Activated CD4-positive, alpha-beta memory T cell treated with anti-CD3 and anti-CD28 coated beads for 36 hours (primary cell): ENCODE data around the gene TRMT112. TPM values are rescaled to one million over a fixed set of nuclear protein-coding genes. Genes with fewer than 3 reads are reported as not detected.
A peak's percentile ranks its signal among the peaks of the same experiment; 100 is the strongest.

Experiments used
- CTCF ChIA-PET: fragments of 350-600 bp; sonication (Branson Sonifier 250); formaldehyde crosslinking; loops from one replicate; lab custom pipeline; 2021; ENCODE audit warnings: antibody characterized with exemption, inconsistent platforms; lab: Charles Lee
- POLR2A ChIA-PET: fragments of 350-600 bp; sonication (Branson Sonifier 250); formaldehyde crosslinking; loops from one replicate; lab custom pipeline; 2021; ENCODE audit warnings: antibody characterized with exemption; lab: Charles Lee
- DNase-seq: peaks from one replicate; pipeline ENCODE4 v3.0.0-alpha.2; 2020
- H3K27ac Mint-ChIP-seq: one replicate; pipeline ENCODE4 v1.8.0; 2021; ENCODE audit warnings: mixed read lengths
- H3K27me3 Mint-ChIP-seq: one replicate; pipeline ENCODE4 v1.8.0; 2021; ENCODE audit warnings: mixed read lengths
- H3K36me3 Mint-ChIP-seq: one replicate; pipeline ENCODE4 v1.8.0; 2021; ENCODE audit warnings: mixed read lengths
- H3K4me1 Mint-ChIP-seq: one replicate; pipeline ENCODE4 v1.8.0; 2021; ENCODE audit warnings: low read depth, mixed read lengths
- H3K4me3 Mint-ChIP-seq: one replicate; pipeline ENCODE4 v1.8.0; 2021; ENCODE audit warnings: mild to moderate bottlenecking, mixed read lengths
- H3K9me3 Mint-ChIP-seq: one replicate; pipeline ENCODE4 v1.8.0; 2021; ENCODE audit warnings: mixed read lengths
- intact Hi-C: fragments of 100-400 bp; cut with micrococcal nuclease; formaldehyde crosslinking; loops from one replicate; pipeline ENCODE4 v1.15.1; 2023
- microRNA-seq: library from miRNA; unstranded; fragments of <30 nt; microRNA quantifications from one replicate; pipeline ENCODE4 v1.2.0, GENCODE V29; 2022; ENCODE audit warnings: borderline number of aligned reads, borderline microRNAs expressed, borderline replicate concordance
- total RNA-seq, 2 experiments: library from RNA; stranded (reverse); gene quantifications; one replicate each; pipeline ENCODE4 v1.2.3, GENCODE V29; 2021

The TRMT112 gene
- total RNA-seq, 2 experiments from 2014 or later: 255 to 258 TPM

- H3K4me1 Mint-ChIP-seq: peaks cover 4% of the 10 kb centered on the region
- no peak overlapping the region for H3K4me3 Mint-ChIP-seq
- intact Hi-C loops: no loop called here
- H3K27me3 Mint-ChIP-seq: no peaks in the 10 kb centered on the region
- ChIA-PET POLR2A (interaction anchor here (0.6 to 0.9 kb wide), 2 partner anchors 9 to 72 kb away, joined by 3 to 5 read pairs; partner anchors contain the start of gene BAD), CTCF (interaction anchor here (1.0 to 1.1 kb wide), 2 partner anchors 29 to 72 kb away, joined by 3 to 4 read pairs; no protein-coding TSS in a partner anchor)
- no peak for DNase-seq
- no peak overlapping the region for H3K27ac Mint-ChIP-seq
- peaks cover 8% of the 10 kb centered on the region for H3K36me3 Mint-ChIP-seq
- H3K9me3 Mint-ChIP-seq: no peaks in the 10 kb centered on the region
Observed at GRCh38 chr11:64275841-64276240, 41.5 kb downstream of the TRMT112 start.

GRCh38 chr11:64275031-64275800 is 42.1 kb downstream of the TRMT112 start:
- no peak for DNase-seq
- no peaks in the 10 kb centered on the region for H3K9me3 Mint-ChIP-seq
- H3K36me3 Mint-ChIP-seq: peaks cover 10% of the 10 kb centered on the region
- H3K4me3 Mint-ChIP-seq: no peak overlapping the region
- no peak overlapping the region for H3K27ac Mint-ChIP-seq
- H3K4me1 Mint-ChIP-seq: peaks cover 4% of the 10 kb centered on the region
- no peaks in the 10 kb centered on the region for H3K27me3 Mint-ChIP-seq
- intact Hi-C loops: no loop called here
- ChIA-PET CTCF (no interaction called here), POLR2A (interaction anchor here (0.9 kb wide), 1 partner anchor 10 kb away, joined by 3 read pairs; the partner anchor contains the start of gene BAD)

GRCh38 chr11:64269540-64270220 is 47.7 kb downstream of the TRMT112 start:
- peaks cover 8% of the 10 kb centered on the region for H3K36me3 Mint-ChIP-seq
- intact Hi-C loops: loop anchor here (1.0 to 2.0 kb wide), 8 partner anchors 16 to 84 kb away; partner anchors contain the start of genes ESRRA, FKBP2, GPR137 and PLCB3
- CTCF ChIA-PET: interaction anchor here (0.7 to 6.4 kb wide), 12 partner anchors 16 to 65 kb away, joined by 3 to 46 read pairs (median 4); partner anchors contain the start of genes CATSPERZ, ESRRA, FERMT3 and GPR137
- peak overlapping the region; percentile 89 for H3K4me3 Mint-ChIP-seq
- peak; percentile 99 for DNase-seq
- POLR2A ChIA-PET: interaction anchor here (0.8 to 4.1 kb wide), 14 partner anchors 9 to 84 kb away, joined by 3 to 36 read pairs (median 6); partner anchors contain the start of genes BAD, FERMT3, FKBP2 and GPR137
- H3K9me3 Mint-ChIP-seq: no peaks in the 10 kb centered on the region
- peak overlapping the region; percentile 95 for H3K27ac Mint-ChIP-seq
- H3K27me3 Mint-ChIP-seq: no peaks in the 10 kb centered on the region
- peaks cover 15% of the 10 kb centered on the region for H3K4me1 Mint-ChIP-seq

GRCh38 chr11:64268893-64269539 is 48.3 kb downstream of the TRMT112 start:
- H3K4me3 Mint-ChIP-seq: peak overlapping the region; percentile 89
- H3K4me1 Mint-ChIP-seq: peaks cover 15% of the 10 kb centered on the region
- CTCF ChIA-PET: interaction anchor here (0.6 to 6.4 kb wide), 12 partner anchors 16 to 74 kb away, joined by 3 to 46 read pairs (median 4); partner anchors contain the start of genes BAD, CATSPERZ, ESRRA and FERMT3
- intact Hi-C loops: loop anchor here (1.0 kb wide), 1 partner anchor 18 kb away; the partner anchor contains the start of gene PLCB3
- DNase-seq: peak; percentile 66
- H3K27ac Mint-ChIP-seq: peak overlapping the region; percentile 95
- no peaks in the 10 kb centered on the region for H3K9me3 Mint-ChIP-seq
- H3K27me3 Mint-ChIP-seq: no peaks in the 10 kb centered on the region
- peaks cover 8% of the 10 kb centered on the region for H3K36me3 Mint-ChIP-seq
- POLR2A ChIA-PET: interaction anchor here (0.8 to 4.1 kb wide), 15 partner anchors 9 to 84 kb away, joined by 3 to 36 read pairs (median 8); partner anchors contain the start of genes BAD, ESRRA, FERMT3 and FKBP2

GRCh38 chr11:64268025-64268892 is 49.1 kb downstream of the TRMT112 start:
- H3K4me1 Mint-ChIP-seq: peaks cover 15% of the 10 kb centered on the region
- no peaks in the 10 kb centered on the region for H3K9me3 Mint-ChIP-seq
- peaks cover 8% of the 10 kb centered on the region for H3K36me3 Mint-ChIP-seq
- H3K27me3 Mint-ChIP-seq: no peaks in the 10 kb centered on the region
- intact Hi-C loops: no loop called here
- POLR2A ChIA-PET: interaction anchor here (0.8 to 4.1 kb wide), 12 partner anchors 16 to 83 kb away, joined by 3 to 36 read pairs (median 8); partner anchors contain the start of genes BAD, ESRRA, FERMT3 and FKBP2
- H3K27ac Mint-ChIP-seq: peak overlapping the region; percentile 95
- DNase-seq: no peak
- CTCF ChIA-PET: interaction anchor here (0.6 to 6.4 kb wide), 12 partner anchors 16 to 75 kb away, joined by 3 to 46 read pairs (median 4); partner anchors contain the start of genes BAD, CATSPERZ, ESRRA and PRDX5
- peak overlapping the region; percentile 89 for H3K4me3 Mint-ChIP-seq

- no peak overlapping the region for H3K27ac Mint-ChIP-seq
- H3K27me3 Mint-ChIP-seq: no peaks in the 10 kb centered on the region
- no peaks in the 10 kb centered on the region for H3K9me3 Mint-ChIP-seq
- intact Hi-C loops: no loop called here
- H3K36me3 Mint-ChIP-seq: peaks cover 12% of the 10 kb centered on the region
- POLR2A ChIA-PET: interaction anchor here (0.6 to 3.5 kb wide), 3 partner anchors 22 to 1697 kb away, joined by 3 to 22 read pairs (median 5); partner anchors contain the start of genes PPP1R14B, PRDX5 and TRMT112
- peaks cover 15% of the 10 kb centered on the region for H3K4me1 Mint-ChIP-seq
- CTCF ChIA-PET: interaction anchor here (0.6 to 6.4 kb wide), 5 partner anchors 15 to 598 kb away, joined by 3 to 46 read pairs (median 3); partner anchors contain the start of gene CATSPERZ
- no peak for DNase-seq
- H3K4me3 Mint-ChIP-seq: no peak overlapping the region
Observed at GRCh38 chr11:64267207-64267945, 50.0 kb downstream of the TRMT112 start.

Small RNA genes lying within 50 kb of the gene (microRNA-seq; reads per million reads assigned to microRNA genes)
- gene MIR7155: 3.1 reads per million

Other genes with a start within 250 kb of the TRMT112 start
- 10 to 100 TPM; 24.5 to 31.0 TPM for gene MACROD1, start 151.4 kb downstream of the TRMT112 start, total RNA-seq
- gene STIP1, start 131.4 kb downstream of the TRMT112 start, total RNA-seq: 100 to 1,000 TPM; 402 to 413 TPM
- gene FERMT3, start 110.8 kb downstream of the TRMT112 start, total RNA-seq: 100 to 1,000 TPM; 195 to 203 TPM
- 10 to 100 TPM; 30.4 to 35.6 TPM for gene TRPT1, start 91.4 kb downstream of the TRMT112 start, total RNA-seq
- gene NUDT22, start 91.3 kb downstream of the TRMT112 start, total RNA-seq: 10 to 100 TPM; 69.8 to 79.8 TPM
- gene DNAJC4, start 87.0 kb downstream of the TRMT112 start, total RNA-seq: 10 to 100 TPM; 22.5 to 26.2 TPM
- 10 to 100 TPM; 78.9 to 82.1 TPM for gene VEGFB, start 83.0 kb downstream of the TRMT112 start, total RNA-seq
- 10 to 100 TPM; 28.7 to 34.9 TPM for gene FKBP2, start 76.5 kb downstream of the TRMT112 start, total RNA-seq
- gene PPP1R14B, start 70.6 kb downstream of the TRMT112 start, total RNA-seq: 100 to 1,000 TPM; 238 to 242 TPM
- 10 to 100 TPM; 10.4 to 12.3 TPM for gene PLCB3, start 66.0 kb downstream of the TRMT112 start, total RNA-seq
- 10 to 100 TPM; 23.7 to 24.2 TPM for gene BAD, start 32.9 kb downstream of the TRMT112 start, total RNA-seq
- 10 to 100 TPM; 28.7 to 31.6 TPM for gene GPR137, start 31.7 kb downstream of the TRMT112 start, total RNA-seq
- gene KCNK4, start 26.3 kb downstream of the TRMT112 start, total RNA-seq: under 1 TPM in 1 of 2 experiments, not detected in 1; 0.34 TPM
- gene CATSPERZ, start 17.2 kb downstream of the TRMT112 start, total RNA-seq: not detected
- 10 to 100 TPM; 32.8 to 35.6 TPM for gene ESRRA, start 12.0 kb downstream of the TRMT112 start, total RNA-seq
- 100 to 1,000 TPM; 156 to 164 TPM for gene PRDX5, start 562 bp upstream of the TRMT112 start, total RNA-seq
- gene CCDC88B, start 22.6 kb upstream of the TRMT112 start, total RNA-seq: 10 to 100 TPM; 69.5 to 74.5 TPM
- gene RPS6KA4, start 41.6 kb upstream of the TRMT112 start, total RNA-seq: 10 to 100 TPM; 31.4 to 34.3 TPM
- gene SLC22A11, start 238.4 kb upstream of the TRMT112 start, total RNA-seq: not detected